ENCODE measurements around the gene RTN4R.

DNA sequence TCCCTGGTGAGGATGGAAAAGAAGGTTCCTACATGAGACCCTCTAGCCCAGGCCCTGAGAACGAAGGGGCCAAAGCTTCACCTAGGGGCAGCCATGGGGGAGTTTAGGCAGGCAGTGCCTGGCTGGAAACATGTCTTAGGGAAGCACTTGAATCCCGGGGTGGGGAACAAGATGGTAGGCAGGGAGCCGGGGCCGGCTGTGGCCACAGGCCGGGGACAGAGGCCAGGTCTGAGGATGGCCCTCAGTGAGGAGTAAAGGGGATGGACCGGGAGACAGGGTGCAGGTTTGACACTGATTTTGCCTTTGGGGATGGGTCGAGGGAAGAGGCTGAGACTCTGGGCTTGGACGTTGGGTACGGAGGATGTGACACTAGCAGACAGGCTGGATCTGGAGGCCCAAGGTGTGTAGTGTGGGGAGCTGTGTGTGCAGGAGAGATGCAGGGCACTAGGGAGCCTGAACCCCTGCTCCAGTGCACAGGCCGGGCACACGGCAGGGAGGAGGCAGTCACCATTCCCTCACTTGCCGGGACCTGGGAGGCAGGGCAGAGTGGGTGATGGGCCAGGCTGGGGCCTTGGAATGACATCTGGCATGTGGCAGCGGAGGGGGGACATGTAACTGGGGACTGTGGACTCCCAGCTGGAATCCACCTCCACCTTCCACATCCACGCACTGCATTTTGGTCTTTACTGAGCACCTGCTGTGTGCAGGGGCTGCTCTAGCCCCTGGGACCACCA, 6.1 kb downstream of the RTN4R start:
- TF ChIP-seq, protein P1, sequence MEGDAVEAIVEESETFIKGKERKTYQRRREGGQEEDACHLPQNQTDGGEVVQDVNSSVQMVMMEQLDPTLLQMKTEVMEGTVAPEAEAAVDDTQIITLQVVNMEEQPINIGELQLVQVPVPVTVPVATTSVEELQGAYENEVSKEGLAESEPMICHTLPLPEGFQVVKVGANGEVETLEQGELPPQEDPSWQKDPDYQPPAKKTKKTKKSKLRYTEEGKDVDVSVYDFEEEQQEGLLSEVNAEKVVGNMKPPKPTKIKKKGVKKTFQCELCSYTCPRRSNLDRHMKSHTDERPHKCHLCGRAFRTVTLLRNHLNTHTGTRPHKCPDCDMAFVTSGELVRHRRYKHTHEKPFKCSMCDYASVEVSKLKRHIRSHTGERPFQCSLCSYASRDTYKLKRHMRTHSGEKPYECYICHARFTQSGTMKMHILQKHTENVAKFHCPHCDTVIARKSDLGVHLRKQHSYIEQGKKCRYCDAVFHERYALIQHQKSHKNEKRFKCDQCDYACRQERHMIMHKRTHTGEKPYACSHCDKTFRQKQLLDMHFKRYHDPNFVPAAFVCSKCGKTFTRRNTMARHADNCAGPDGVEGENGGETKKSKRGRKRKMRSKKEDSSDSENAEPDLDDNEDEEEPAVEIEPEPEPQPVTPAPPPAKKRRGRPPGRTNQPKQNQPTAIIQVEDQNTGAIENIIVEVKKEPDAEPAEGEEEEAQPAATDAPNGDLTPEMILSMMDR (IDR thresholded peaks at IDR 0.05; ENCODE audit: control extremely low read depth in 1 of 3, insufficient read depth in 1 of 3, low read depth in 1 of 3, low read length in 3 of 3), result no peak
- TF ChIP-seq EP300 (IDR thresholded peaks at IDR 0.05; ENCODE audit: borderline replicate concordance in 1 of 2, low read depth in 2 of 2, low read length in 2 of 2) (no peak), EZH2 (IDR thresholded peaks at IDR 0.05; ENCODE audit: low read depth, low read length, severe bottlenecking) (no peak), RAD21 (IDR thresholded peaks at IDR 0.05 in 1 of 2, conservative IDR thresholded peaks at IDR 0.05 in 1 of 2; ENCODE audit: low read depth in 2 of 2, low read length in 2 of 2) (no peak), POLR2A (IDR thresholded peaks at IDR 0.05; ENCODE audit: control extremely low read depth in 1 of 2, low read depth in 2 of 2, low read length in 2 of 2) (no peak), JUN (IDR thresholded peaks at IDR 0.05; ENCODE audit: low read depth, low read length) (no peak), RFX5 (IDR thresholded peaks at IDR 0.05; ENCODE audit: borderline replicate concordance, low read depth, low read length) (no peak), SIN3A (conservative IDR thresholded peaks at IDR 0.05 in 1 of 2, IDR thresholded peaks at IDR 0.05 in 1 of 2; ENCODE audit: low read depth in 1 of 2, low read length in 2 of 2) (no peak), CHD1 (IDR thresholded peaks at IDR 0.05; ENCODE audit: low read depth, low read length) (no peak), RBBP5 (IDR thresholded peaks at IDR 0.05; ENCODE audit: borderline replicate concordance, low read depth, low read length) (no peak), RNF2 (IDR thresholded peaks at IDR 0.05; ENCODE audit: borderline replicate concordance, low read depth, low read length, missing control alignments, poor library complexity, severe bottlenecking) (no peak)

All from H1 (cell line).